ENCODE measurements around the gene RAB8B. TPM values are rescaled to one million over a fixed set of nuclear protein-coding genes. Genes with fewer than 3 reads are reported as not detected.

The RAB8B gene
- total and polyA plus RNA-seq, 2 experiments from 2014 or later: 16.4 to 36.9 TPM

- WGBS (ENCODE audit: low lambda C conversion rate, missing lambda C conversion rate): 12% methylated on average over 4 of the region's 4 CpGs
- Histone ChIP-seq H3K27ac (no peak overlapping the region), H3K36me3 (replicated peaks; ENCODE audit: insufficient read depth, low read depth) (no peaks in the 10 kb centered on the region), H3K79me2 (no peaks in the 10 kb centered on the region), H2AFZ (no peak overlapping the region), H3K4me1 (ENCODE audit: insufficient read depth) (no peaks in the 10 kb centered on the region), H3K27me3 (no peaks in the 10 kb centered on the region), H4K20me1 (ENCODE audit: insufficient read depth, poor library complexity, severe bottlenecking) (no peaks in the 10 kb centered on the region), H3K4me2 (no peak overlapping the region), H3K4me3 (no peak overlapping the region), H3K9me3 (ENCODE audit: low read depth) (no peaks in the 10 kb centered on the region), H3K9me2 (replicated peaks; ENCODE audit: insufficient read depth) (no peaks in the 10 kb centered on the region)
- TF ChIP-seq, protein P1, sequence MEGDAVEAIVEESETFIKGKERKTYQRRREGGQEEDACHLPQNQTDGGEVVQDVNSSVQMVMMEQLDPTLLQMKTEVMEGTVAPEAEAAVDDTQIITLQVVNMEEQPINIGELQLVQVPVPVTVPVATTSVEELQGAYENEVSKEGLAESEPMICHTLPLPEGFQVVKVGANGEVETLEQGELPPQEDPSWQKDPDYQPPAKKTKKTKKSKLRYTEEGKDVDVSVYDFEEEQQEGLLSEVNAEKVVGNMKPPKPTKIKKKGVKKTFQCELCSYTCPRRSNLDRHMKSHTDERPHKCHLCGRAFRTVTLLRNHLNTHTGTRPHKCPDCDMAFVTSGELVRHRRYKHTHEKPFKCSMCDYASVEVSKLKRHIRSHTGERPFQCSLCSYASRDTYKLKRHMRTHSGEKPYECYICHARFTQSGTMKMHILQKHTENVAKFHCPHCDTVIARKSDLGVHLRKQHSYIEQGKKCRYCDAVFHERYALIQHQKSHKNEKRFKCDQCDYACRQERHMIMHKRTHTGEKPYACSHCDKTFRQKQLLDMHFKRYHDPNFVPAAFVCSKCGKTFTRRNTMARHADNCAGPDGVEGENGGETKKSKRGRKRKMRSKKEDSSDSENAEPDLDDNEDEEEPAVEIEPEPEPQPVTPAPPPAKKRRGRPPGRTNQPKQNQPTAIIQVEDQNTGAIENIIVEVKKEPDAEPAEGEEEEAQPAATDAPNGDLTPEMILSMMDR (IDR thresholded peaks at IDR 0.05; ENCODE audit: poor library complexity): peak; percentile 85
- TF ChIP-seq EZH2 (IDR thresholded peaks at IDR 0.05; ENCODE audit: borderline replicate concordance): no peak
- no peak for TF ChIP-seq EZH2phosphoT487 (IDR thresholded peaks at IDR 0.05; ENCODE audit: low read depth, severe bottlenecking, unreplicated experiment)
- DNase-seq (ENCODE audit: low spot score): peak; percentile 72
These were observed 99.5 kb downstream of the RAB8B start for GRCh38 chr15:63288778-63289378.

DNA sequence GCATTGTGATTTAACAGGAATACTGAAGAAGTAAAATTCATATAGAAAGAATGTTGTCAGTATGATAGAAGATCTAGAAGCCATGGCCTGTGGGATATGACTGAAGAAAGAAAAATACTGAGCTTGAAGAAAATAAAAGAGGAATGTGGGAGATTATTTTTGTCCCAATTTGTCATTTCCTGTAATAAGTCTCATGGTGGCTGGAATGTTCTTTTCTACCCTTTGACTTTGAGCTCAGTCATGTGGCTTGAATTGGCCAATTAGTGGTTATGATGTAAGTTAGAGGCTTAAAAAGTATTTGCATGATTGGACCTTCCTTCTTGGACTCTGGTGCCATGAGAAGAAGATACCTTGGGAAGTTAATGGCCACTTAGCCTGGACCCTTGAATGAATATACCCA lies 102.1 kb downstream of the RAB8B start:
- no peak overlapping the region for H3K4me3 ChIP-seq
- no peaks in the 10 kb centered on the region for H3K4me1 ChIP-seq (ENCODE audit: insufficient read depth)
- H3K27ac ChIP-seq: peak overlapping the region; percentile 17
- no peaks in the 10 kb centered on the region for H3K9me2 ChIP-seq (replicated peaks; ENCODE audit: insufficient read depth)
- H3K36me3 ChIP-seq (replicated peaks; ENCODE audit: insufficient read depth, low read depth): no peaks in the 10 kb centered on the region
- H3K9me3 ChIP-seq (ENCODE audit: low read depth): no peaks in the 10 kb centered on the region
- peak; percentile 8 for DNase-seq (ENCODE audit: low spot score)
- no peak overlapping the region for H2AFZ ChIP-seq
- no peaks in the 10 kb centered on the region for H3K79me2 ChIP-seq
- H4K20me1 ChIP-seq (ENCODE audit: insufficient read depth, poor library complexity, severe bottlenecking): no peaks in the 10 kb centered on the region
- no peak for TF ChIP-seq EZH2 (IDR thresholded peaks at IDR 0.05; ENCODE audit: borderline replicate concordance)
- TF ChIP-seq EZH2phosphoT487 (IDR thresholded peaks at IDR 0.05; ENCODE audit: low read depth, severe bottlenecking, unreplicated experiment): no peak
- TF ChIP-seq, protein P1 (IDR thresholded peaks at IDR 0.05; ENCODE audit: poor library complexity): no peak
- no peaks in the 10 kb centered on the region for H3K27me3 ChIP-seq
- no peak overlapping the region for H3K4me2 ChIP-seq

GRCh38 chr15:63292241-63292640 lies 102.8 kb downstream of the RAB8B start:
- WGBS (ENCODE audit: low lambda C conversion rate, missing lambda C conversion rate): 88% methylated on average over 3 of the region's 3 CpGs
- Histone ChIP-seq H4K20me1 (ENCODE audit: insufficient read depth, poor library complexity, severe bottlenecking) (no peaks in the 10 kb centered on the region), H3K4me1 (ENCODE audit: insufficient read depth) (no peaks in the 10 kb centered on the region), H3K36me3 (replicated peaks; ENCODE audit: insufficient read depth, low read depth) (no peaks in the 10 kb centered on the region), H3K27me3 (no peaks in the 10 kb centered on the region), H3K9me3 (ENCODE audit: low read depth) (no peaks in the 10 kb centered on the region), H2AFZ (no peak overlapping the region), H3K79me2 (peaks cover 2% of the 10 kb centered on the region), H3K9me2 (replicated peaks; ENCODE audit: insufficient read depth) (no peaks in the 10 kb centered on the region), H3K4me3 (no peak overlapping the region), H3K4me2 (no peak overlapping the region), H3K27ac (no peak overlapping the region)
- DNase-seq (ENCODE audit: low spot score): no peak
- TF ChIP-seq, protein P1 (IDR thresholded peaks at IDR 0.05; ENCODE audit: poor library complexity): no peak
- TF ChIP-seq EZH2 (IDR thresholded peaks at IDR 0.05; ENCODE audit: borderline replicate concordance) (no peak), EZH2phosphoT487 (IDR thresholded peaks at IDR 0.05; ENCODE audit: low read depth, severe bottlenecking, unreplicated experiment) (no peak)
